ENCODE results near the gene PRDM16. TPM values are rescaled to one million over a fixed set of nuclear protein-coding genes. Genes with fewer than 3 reads are reported as not detected.

The PRDM16 gene
- total RNA-seq, 1 experiment from 2014 or later: 0.17 TPM

GRCh38 chr1:3342960-3343359 is 274.0 kb downstream of the PRDM16 start:
- Mint-ChIP-seq H3K27ac (no peak overlapping the region), H3K9me3 (peaks cover 34 to 40% of the 10 kb centered on the region in 2 experiments), H3K27me3 (ENCODE audit: low read depth) (peaks cover 15% of the 10 kb centered on the region), H3K4me1 (peaks cover 0 to 4% of the 10 kb centered on the region in 2 experiments; a peak in 1 of 4 replicates), H3K4me3 (no peak overlapping the region), H3K36me3 (ENCODE audit: insufficient read depth in 1 of 3, low read depth in 3 of 3) (peaks cover 7 to 18% (median 8%) of the 10 kb centered on the region in 3 experiments)
- Histone ChIP-seq H2BK12ac (ENCODE audit: insufficient read length, low read depth, low read length) (no peak overlapping the region), H4K8ac (replicated peaks; ENCODE audit: insufficient read length, low read depth, low read length) (no peak overlapping the region), H3K23me2 (ENCODE audit: insufficient read length, low read depth, low read length, poor library complexity, severe bottlenecking) (no peaks in the 10 kb centered on the region), H3K18ac (ENCODE audit: insufficient read length, low read depth, low read length) (no peak overlapping the region), H2BK15ac (ENCODE audit: low read depth, low read length) (no peak overlapping the region), H2BK120ac (ENCODE audit: low read depth, low read length, poor library complexity, severe bottlenecking) (no peak overlapping the region), H2BK20ac (ENCODE audit: low read depth, low read length, poor library complexity, severe bottlenecking) (no peak overlapping the region), H3K56ac (ENCODE audit: insufficient read length, low read depth, low read length) (no peak overlapping the region), H3K79me2 (ENCODE audit: insufficient read depth, low read length) (no peaks in the 10 kb centered on the region), H3K27me3 (ENCODE audit: insufficient read depth, low read length) (no peaks in the 10 kb centered on the region), H3K23ac (ENCODE audit: insufficient read length, low read depth, low read length) (no peak overlapping the region), H3K14ac (ENCODE audit: insufficient read depth, low read length) (no peak overlapping the region), H3K4me1 (ENCODE audit: insufficient read depth, low read length) (no peaks in the 10 kb centered on the region), H4K5ac (ENCODE audit: insufficient read length, low read depth, low read length) (no peak overlapping the region), H3T11ph (ENCODE audit: low read length) (no peak overlapping the region), H3K79me1 (ENCODE audit: insufficient read depth, low read depth, low read length, poor library complexity, severe bottlenecking) (no peaks in the 10 kb centered on the region), H3K9ac (ENCODE audit: extremely low read depth, insufficient read length, low read length) (no peak overlapping the region), H2AK5ac (ENCODE audit: insufficient read length, low read length) (no peak overlapping the region), H2AFZ (ENCODE audit: low read length) (no peak overlapping the region), H3K4ac (ENCODE audit: low read depth, low read length) (no peak overlapping the region), H3K9me3 (ENCODE audit: control insufficient read depth, low read depth, low read length) (peaks cover 13% of the 10 kb centered on the region), H3K27ac (ENCODE audit: insufficient read length, low read depth, low read length) (no peak overlapping the region), H3K4me2 (ENCODE audit: insufficient read depth, insufficient read length, low read length) (no peak overlapping the region), H4K20me1 (ENCODE audit: control insufficient read depth, insufficient read depth, insufficient read length) (no peaks in the 10 kb centered on the region), H2BK5ac (ENCODE audit: insufficient read length, low read length) (no peak overlapping the region), H4K91ac (ENCODE audit: insufficient read length, low read depth, low read length) (no peak overlapping the region)
- TF ChIP-seq CTCF (conservative IDR thresholded peaks at IDR 0.05): no peak
- WGBS (ENCODE audit: extremely low coverage, insufficient read length, low lambda C conversion rate): no CpG with 5 or more reads among the region's 5 CpGs
- no peak for DNase-seq

All from H9 (cell line).